Smooth muscle cell (in vitro differentiated cells): ENCODE results near the gene KRTAP1-1. TPM values are rescaled to one million over a fixed set of nuclear protein-coding genes. Genes with fewer than 3 reads are reported as not detected.
"Not testable (repeated sequence)": the region's sequence is repeated elsewhere in the genome, so short reads cannot be mapped to it uniquely, and the experiment has no call there.

Experiments
- DNase-seq: peaks from one replicate; lab custom pipeline; 2025; ENCODE audit not compliant: unreplicated experiment; lab: John Stamatoyannopoulos, UW
- H2AFZ ChIP-seq: fragments of 200-600 bp; sonication (generic); 2 replicates; pipeline ENCODE4 v1.6.0; 2016; ENCODE audit warnings: antibody characterized with exemption, low read depth, mild to moderate bottlenecking
- H3F3A ChIP-seq: fragments of 200-600 bp; sonication (generic); 2 replicates; pipeline ENCODE4 v1.6.0; 2017; ENCODE audit warnings: antibody characterized with exemption, low read depth
- H3K27ac ChIP-seq: fragments of 200-600 bp; sonication (generic); 2 replicates; pipeline ENCODE4 v1.5.1; 2016; ENCODE audit warnings: low read depth, mild to moderate bottlenecking
- H3K27me3 ChIP-seq: fragments of 200-600 bp; sonication (generic); 2 replicates; pipeline ENCODE4 v1.6.1; 2016; ENCODE audit warnings: low read depth, mild to moderate bottlenecking
- H3K36me3 ChIP-seq: fragments of 200-600 bp; sonication (generic); 2 replicates; pipeline ENCODE4 v1.5.1; 2016; ENCODE audit warnings: low read depth
- H3K4me1 ChIP-seq: fragments of 200-600 bp; sonication (generic); 2 replicates; pipeline ENCODE4 v1.5.1; 2016; ENCODE audit warnings: low read depth
- H3K4me2 ChIP-seq: fragments of 200-600 bp; sonication (generic); 2 replicates; pipeline ENCODE4 v1.6.0; 2016; ENCODE audit warnings: mild to moderate bottlenecking
- H3K4me3 ChIP-seq: fragments of 200-600 bp; sonication (generic); 2 replicates; pipeline ENCODE4 v1.5.1; 2016; ENCODE audit warnings: mild to moderate bottlenecking
- H3K79me2 ChIP-seq: fragments of 200-600 bp; sonication (generic); 2 replicates; pipeline ENCODE4 v1.6.0; 2016; ENCODE audit warnings: low read depth, mild to moderate bottlenecking
- H3K9ac ChIP-seq: fragments of 200-600 bp; sonication (generic); 2 replicates; pipeline ENCODE4 v1.6.0; 2016; ENCODE audit warnings: low read depth
- H3K9me3 ChIP-seq: fragments of 200-600 bp; sonication (generic); replicated peaks from 2 replicates; pipeline ENCODE4 v1.5.1; 2016; ENCODE audit warnings: low read depth
- H4K20me1 ChIP-seq: fragments of 200-600 bp; sonication (generic); 2 replicates; pipeline ENCODE4 v1.6.0; 2016; ENCODE audit warnings: low read depth
- CTCF ChIP-seq: fragments of 200-600 bp; sonication (generic); IDR thresholded peaks from 2 replicates; pipeline ENCODE4 v1.5.1; 2017; ENCODE audit warnings: borderline replicate concordance, mild to moderate bottlenecking, antibody characterized with exemption; ENCODE audit not compliant: insufficient read depth, poor library complexity, severe bottlenecking
- WGBS: methylation state at CpG from one replicate; pipeline ENCODE4 v1.1.7; 2016; ENCODE audit warnings: low lambda C conversion rate; 5-methylcytosine and 5-hydroxymethylcytosine counted together
- polyA plus RNA-seq: library from polyadenylated mRNA; unstranded; fragments of >200 nt; fragmentation: Nextera tagmentation; extraction: Ambion mirVana; gene quantifications from 2 replicates; pipeline ENCODE4 v1.2.1, GENCODE V29; 2016
- total RNA-seq: library from RNA; depleted of rRNA; stranded (reverse); fragments of >200 nt; gene quantifications from 2 replicates; pipeline ENCODE4 v1.2.3, GENCODE V29; 2014

The KRTAP1-1 gene
- total and polyA plus RNA-seq, 2 experiments from 2014 or later, result not detected

GRCh38 chr17:41002814-41003213 is 38.4 kb downstream of the KRTAP1-1 start:
- Histone ChIP-seq H3K79me2 (no peaks in the 10 kb centered on the region), H3K9me3 (no peaks in the 10 kb centered on the region), H3K4me2 (no peak overlapping the region), H4K20me1 (no peaks in the 10 kb centered on the region), H3K4me3 (no peak overlapping the region), H3K27ac (no peak overlapping the region), H3F3A (no peaks in the 10 kb centered on the region), H3K27me3 (peaks cover 7% of the 10 kb centered on the region), H2AFZ (peak overlapping the region; percentile 1), H3K9ac (no peak overlapping the region), H3K4me1 (no peaks in the 10 kb centered on the region), H3K36me3 (no peaks in the 10 kb centered on the region)
- no peak for TF ChIP-seq CTCF
- 68% methylated on average over 5 of the region's 5 CpGs for WGBS
- DNase-seq, result no peak

DNA sequence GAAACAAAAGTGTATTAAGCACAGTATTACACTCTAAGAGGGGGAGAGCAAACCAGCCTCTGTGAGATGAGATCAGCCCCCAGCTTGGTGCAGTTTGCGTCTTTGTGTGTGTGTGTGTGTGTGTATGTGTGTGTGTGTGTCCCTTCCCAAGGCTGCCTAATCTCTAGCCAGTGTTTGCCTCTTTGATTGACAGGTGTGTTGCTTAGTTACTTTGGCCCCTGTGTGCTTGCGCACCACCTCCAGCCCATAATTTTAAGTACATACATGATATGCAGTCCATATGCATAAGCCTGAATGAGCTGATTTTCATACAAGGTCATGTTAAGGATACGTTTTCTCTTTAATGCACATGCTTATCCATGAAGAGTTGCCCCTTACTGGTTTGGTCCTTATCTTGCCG is 39.5 kb downstream of the KRTAP1-1 start:
- no peaks in the 10 kb centered on the region for H4K20me1 ChIP-seq
- no peaks in the 10 kb centered on the region for H3K9me3 ChIP-seq
- no peak overlapping the region for H3K9ac ChIP-seq
- no peaks in the 10 kb centered on the region for H3F3A ChIP-seq
- no peaks in the 10 kb centered on the region for H3K36me3 ChIP-seq
- H3K4me1 ChIP-seq, result no peaks in the 10 kb centered on the region
- peaks cover 16% of the 10 kb centered on the region for H3K27me3 ChIP-seq
- no peaks in the 10 kb centered on the region for H3K79me2 ChIP-seq
- H3K27ac ChIP-seq, result no peak overlapping the region
- H3K4me2 ChIP-seq, result no peak overlapping the region
- no peak overlapping the region for H3K4me3 ChIP-seq
- WGBS, result 84% methylated on average over 4 of the region's 4 CpGs
- no peak for DNase-seq
- H2AFZ ChIP-seq, result no peak overlapping the region
- no peak for TF ChIP-seq CTCF

- H3K36me3 ChIP-seq, H3K9me3 ChIP-seq, H3K79me2 ChIP-seq, H3K4me2 ChIP-seq, H2AFZ ChIP-seq, H3K4me3 ChIP-seq, DNase-seq, H3K27ac ChIP-seq, H3K9ac ChIP-seq, H4K20me1 ChIP-seq, H3F3A ChIP-seq, H3K4me1 ChIP-seq: not testable (repeated sequence)
- 90% methylated on average over 6 of the region's 6 CpGs for WGBS
- H3K27me3 ChIP-seq, result peaks cover 22% of the 10 kb centered on the region
These were observed 41.7 kb downstream of the KRTAP1-1 start, which contains the start of gene KRTAP3-2 for GRCh38 chr17:40999563-40999962. TSS of gene KRTAP3-2 (minus strand) at chr17:40999906. CDS start at chr17:40999853, 53 bp downstream.

DNA sequence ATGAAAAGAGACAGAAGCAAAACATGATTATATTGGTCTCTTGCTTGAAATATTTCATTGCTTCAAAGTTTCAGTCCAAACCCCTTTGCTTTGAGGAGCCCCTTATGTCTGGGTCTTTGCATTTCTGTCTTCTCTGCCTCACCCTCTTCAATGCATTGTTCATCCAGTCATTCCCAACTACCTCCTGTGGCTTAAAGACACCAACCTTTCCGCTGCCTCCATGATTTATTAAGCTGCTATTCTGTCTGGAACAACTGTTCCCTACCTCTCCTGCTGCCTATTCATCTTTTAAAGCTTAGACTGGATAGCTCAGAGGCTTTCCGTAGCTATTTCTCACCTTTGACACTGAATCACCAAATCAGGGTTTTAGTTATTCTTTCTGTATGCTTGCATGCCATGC is 43.9 kb downstream of the KRTAP1-1 start:
- Histone ChIP-seq H4K20me1 (no peaks in the 10 kb centered on the region), H3K4me3 (no peak overlapping the region), H3K4me1 (no peaks in the 10 kb centered on the region), H3F3A (no peaks in the 10 kb centered on the region), H3K9ac (no peak overlapping the region), H3K9me3 (no peaks in the 10 kb centered on the region), H2AFZ (no peak overlapping the region), H3K79me2 (no peaks in the 10 kb centered on the region), H3K4me2 (no peak overlapping the region), H3K27ac (no peak overlapping the region), H3K27me3 (peaks cover 19% of the 10 kb centered on the region), H3K36me3 (no peaks in the 10 kb centered on the region)
- no peak for DNase-seq
- TF ChIP-seq CTCF, result no peak
- 77% methylated on average over 2 of the region's 2 CpGs for WGBS
